Umbilical cord (tissue), 2 donors: Measurements from ENCODE around the gene OR6V1. TPM values are rescaled to one million over a fixed set of nuclear protein-coding genes. Genes with fewer than 3 reads are reported as not detected.

Source experiments
- DNase-seq: peaks from one replicate; pipeline ENCODE4 v3.0.0-alpha.2; 2015; ENCODE audit warnings: low spot score
- total RNA-seq: library from RNA; depleted of rRNA; stranded (reverse); fragments of >200 nt; gene quantifications from one replicate; pipeline ENCODE4 v1.2.3, GENCODE V29; 2014; ENCODE audit warnings: low replicate concordance; ENCODE audit not compliant: insufficient read depth

OR6V1 gene, protein sequence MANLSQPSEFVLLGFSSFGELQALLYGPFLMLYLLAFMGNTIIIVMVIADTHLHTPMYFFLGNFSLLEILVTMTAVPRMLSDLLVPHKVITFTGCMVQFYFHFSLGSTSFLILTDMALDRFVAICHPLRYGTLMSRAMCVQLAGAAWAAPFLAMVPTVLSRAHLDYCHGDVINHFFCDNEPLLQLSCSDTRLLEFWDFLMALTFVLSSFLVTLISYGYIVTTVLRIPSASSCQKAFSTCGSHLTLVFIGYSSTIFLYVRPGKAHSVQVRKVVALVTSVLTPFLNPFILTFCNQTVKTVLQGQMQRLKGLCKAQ
- 1.7 TPM for total RNA-seq

DNA sequence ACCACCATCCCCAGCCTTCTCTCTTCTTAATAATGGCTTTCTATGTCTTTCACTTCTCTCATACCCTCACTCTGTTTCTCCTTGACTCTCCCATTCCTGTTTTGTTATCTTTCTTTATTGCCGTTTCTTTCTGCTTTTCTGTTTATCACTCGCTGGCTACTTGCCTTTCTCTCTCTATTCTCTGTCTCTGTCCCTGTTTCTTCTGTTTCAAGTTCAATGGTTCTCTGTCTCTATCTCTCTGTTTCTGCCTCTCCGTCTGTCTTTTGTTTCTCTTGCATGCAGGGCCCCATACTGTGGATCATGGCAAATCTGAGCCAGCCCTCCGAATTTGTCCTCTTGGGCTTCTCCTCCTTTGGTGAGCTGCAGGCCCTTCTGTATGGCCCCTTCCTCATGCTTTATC is at the start of gene OR6V1:
Gene OR6V1, plus strand, starts transcription at position 301 of the 400 bp plus-strand sequence. Its CDS starts 0 bp downstream, at position 301.
- DNase-seq: no peak

DNA sequence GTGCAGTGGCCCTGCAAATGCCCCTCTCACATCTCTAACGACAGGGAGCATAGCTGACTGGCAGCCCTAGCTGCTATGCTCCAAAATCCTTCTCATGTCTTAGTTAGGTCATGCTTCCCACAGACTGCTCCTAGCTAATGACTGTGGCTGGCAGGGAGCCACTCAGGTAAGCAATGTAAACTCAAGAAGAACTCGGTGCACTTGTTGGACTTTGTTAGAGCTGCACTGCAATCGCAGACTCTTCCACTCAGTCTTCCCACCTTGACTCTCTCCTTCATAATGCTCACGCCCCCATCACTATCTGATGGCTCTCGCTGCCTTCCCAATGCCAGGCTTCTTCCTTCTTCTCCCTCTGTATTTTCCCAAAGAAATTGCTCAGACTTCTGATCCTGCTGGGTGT is 49.2 kb upstream of the OR6V1 start:
- no peak for DNase-seq

DNA sequence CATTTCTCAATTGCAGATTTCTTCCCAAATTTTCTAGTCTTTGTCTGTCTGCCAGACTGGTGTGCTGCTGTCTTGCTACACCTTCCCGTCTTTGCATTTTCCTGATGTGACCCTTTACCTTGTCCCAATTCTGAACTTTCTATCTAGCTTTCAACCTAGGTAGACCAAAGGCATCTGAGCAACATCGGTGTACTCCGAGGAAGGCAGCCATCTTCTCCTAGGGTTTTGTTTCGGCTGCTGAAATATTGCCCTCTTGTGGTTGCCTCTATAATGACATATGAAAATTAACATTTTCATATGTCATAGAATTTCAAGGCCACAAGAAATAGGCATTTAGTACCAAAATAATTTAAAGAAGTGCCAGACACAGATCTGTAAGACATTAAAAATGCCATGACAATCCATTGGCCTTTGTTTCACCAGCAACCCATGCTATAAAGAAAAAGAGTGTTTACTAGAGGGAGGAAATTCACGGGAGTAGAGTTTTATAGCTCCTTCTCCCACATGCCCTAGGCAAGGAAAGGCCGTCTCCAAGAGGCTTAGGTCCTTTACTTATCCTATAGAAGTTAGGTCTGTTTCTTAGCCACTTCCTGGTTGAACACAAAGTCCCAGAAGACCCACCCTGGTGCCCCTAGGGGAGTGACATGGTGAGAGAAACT is 48.6 kb upstream of the OR6V1 start:
- peak; percentile 44 for DNase-seq

DNA sequence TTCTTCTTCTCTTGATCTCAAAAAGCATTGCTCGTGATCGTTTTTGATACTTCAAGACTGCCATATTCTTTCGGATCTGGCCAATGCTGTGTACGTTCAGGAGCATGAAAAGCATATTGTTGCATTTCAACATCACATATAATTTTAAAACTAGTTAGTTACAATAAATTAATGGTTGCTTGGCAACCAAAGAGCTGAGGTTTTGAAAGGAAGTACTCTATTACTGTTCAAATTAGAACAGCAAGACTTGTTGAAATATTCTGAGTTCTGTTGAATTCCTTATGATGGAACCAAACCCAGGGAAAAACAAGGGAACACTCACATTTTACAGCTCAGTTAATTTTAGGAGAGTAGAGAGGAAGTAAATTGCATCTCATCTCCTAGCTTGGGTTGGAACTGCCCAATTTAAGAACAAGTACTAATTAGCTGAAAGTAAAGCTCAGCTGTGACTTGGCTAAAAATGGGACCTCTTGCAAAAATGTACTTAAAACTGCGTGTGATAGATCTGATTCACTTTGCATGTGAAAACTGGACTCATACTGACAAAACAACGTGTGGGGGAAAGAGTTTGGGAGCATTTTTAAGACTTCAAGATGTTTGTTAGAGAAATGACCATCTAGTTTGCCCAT is 46.4 kb upstream of the OR6V1 start:
- DNase-seq: no peak

DNA sequence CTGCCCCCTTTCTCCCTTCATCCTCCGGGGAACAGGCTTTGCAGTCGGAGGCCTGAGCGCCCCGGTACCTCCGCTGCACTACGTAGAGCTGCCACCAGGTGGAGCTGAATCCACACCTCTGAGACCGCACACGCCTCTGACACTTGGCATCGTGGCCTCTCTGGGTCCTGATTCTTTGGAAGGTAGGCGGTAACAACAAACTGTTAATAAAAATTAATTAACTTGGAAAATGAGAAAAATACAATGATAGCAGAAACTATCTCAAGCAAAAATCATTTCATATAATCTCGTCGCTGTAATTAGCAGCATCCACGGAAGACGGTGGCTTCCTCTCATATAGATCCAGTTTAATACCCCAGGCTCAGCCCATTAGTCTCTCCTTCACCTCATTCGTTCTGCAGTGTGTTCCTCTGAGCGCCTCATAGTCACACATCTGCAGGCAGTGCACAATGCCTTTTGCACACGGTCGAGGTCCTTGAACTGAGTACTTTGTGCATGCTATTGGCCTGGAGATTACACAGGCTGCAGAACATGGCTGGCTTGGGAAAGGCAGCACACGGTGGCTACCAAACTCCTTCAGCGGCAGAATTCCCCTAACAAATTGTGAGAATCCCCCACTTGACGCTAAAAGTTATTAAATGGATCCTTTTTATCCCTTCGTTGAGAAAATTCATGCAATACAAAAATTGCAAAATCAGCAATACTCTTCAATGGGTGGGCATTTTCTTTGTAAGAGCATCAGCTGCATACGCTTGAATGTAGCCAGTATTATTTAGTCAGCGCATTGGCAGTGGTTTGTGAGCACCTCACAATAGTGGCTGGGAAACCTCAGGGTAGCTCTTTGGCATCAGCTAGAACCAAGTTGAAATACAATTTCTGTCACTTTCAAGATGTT is 43.9 kb upstream of the OR6V1 start:
- peak; percentile 72 for DNase-seq

DNA sequence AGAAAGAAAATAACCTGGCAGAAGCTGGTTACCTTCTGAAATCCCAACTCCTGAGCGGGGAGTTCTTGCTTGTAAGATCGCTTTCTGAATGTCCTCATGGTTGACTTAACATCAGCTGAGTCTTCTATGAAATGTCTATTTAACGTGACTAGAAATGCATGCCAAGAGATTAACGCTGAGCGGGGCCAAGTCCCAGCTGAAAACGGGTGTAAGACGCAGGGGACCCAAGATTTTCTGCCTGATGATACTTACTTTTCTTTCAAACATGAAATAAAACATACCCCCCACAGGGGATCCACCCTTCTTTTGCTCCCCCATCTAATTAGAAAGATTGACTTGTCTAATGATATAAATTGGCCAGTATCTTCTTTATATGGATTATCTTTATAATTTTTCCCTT is 40.1 kb upstream of the OR6V1 start:
- no peak for DNase-seq

DNA sequence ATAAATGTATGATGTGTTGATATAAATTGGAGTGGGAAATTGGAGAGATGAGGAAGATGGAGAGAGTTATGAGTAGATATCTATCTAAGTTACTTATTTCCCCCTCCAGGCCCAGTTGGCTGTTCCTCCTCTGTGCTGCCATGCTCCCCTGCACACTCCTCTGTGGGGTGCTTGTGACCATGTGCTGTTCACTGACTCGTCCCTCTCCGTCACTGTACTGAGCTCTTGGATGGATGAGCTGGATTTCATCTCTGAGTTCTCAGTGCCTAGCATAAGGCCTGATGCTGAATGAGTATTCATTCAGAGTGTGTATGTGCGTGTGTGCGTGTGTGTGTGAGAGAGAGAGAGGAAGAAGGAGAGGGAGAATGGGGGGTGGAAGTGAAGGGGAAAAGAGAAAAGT is 39.7 kb upstream of the OR6V1 start:
- no peak for DNase-seq

DNA sequence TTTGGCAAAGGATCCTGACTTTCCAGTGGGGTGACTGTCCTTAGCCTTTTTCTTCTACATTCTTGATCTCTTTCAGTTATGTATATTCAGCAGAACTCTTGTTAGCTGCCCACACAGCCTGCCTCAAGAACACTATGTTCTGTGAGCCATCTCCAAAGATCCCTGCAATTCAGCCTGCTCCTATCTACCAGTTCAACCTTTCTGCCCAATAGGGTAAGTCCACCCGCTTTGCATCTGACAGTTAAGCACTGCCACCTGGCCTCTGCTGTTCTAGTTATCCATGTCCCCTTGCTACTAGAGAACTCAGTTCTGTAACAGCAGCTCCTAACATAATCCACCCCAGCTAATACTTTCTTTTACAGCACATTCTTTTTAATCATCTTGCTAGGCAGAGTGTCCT is 38.7 kb upstream of the OR6V1 start:
- DNase-seq: no peak

DNA sequence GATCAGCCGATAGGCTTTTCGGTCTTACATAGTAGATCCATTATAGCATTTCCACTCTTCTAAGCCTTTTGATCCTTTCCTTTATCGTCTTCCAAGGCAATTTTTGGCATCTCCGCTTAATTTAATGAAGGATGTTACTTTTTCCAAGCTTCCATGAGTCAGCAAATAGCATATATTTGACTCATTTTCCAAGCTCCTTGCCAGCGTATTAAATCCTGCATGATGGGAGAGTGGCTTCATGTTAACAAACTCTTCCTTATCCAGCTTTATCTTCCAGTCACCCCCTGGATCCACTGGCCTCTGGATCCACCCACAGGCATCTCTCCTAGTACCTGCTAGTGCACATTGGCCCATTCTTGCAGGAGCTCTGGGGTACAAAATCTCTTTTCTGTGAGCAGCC is 38.2 kb upstream of the OR6V1 start:
- peak; percentile 91 for DNase-seq

DNA sequence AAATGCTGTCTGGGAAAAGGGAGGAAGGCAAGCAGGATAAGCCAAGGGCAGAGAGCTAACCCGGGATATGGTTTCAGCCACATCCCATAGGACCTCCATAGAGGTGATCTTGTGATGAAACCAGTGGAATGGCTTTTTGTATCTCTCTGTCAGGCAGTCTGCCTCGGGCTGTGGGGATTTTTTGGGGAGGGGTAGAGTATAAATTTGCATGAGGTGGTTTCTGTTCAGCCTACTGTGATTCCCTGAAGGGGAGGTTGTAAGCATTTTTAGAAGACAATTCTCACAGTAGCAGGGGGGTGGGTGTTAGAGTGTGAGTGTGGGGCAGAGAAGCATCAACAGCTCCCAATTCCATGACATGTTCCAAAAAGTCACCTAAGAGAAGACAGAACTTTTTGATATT is 37.1 kb upstream of the OR6V1 start:
- no peak for DNase-seq

DNA sequence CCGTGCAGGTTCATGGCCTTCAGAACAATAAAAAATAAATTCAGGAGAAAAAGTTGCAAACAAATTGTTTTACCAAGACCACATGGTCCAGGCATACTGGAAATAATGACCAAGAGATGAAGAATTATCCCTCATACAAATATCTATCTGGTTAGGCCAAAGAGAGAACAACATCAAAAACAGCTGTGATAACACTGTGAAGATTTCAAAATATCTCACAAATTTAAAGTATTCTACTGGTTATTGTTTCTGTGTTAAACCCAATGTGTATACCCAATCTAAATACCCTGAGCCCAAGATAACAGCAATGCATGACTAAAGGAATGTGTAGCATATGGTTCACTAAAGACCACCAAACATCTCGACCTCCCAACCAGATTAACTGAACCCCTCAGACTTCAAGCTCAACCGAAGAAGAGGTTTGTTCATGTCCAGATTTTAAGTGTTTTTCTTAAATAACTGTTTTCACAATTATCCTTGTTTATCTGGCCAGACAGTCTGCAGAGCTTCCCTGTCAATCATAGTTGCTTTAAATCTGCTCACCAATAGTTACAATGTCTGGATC is 36.1 kb upstream of the OR6V1 start:
- no peak for DNase-seq

DNA sequence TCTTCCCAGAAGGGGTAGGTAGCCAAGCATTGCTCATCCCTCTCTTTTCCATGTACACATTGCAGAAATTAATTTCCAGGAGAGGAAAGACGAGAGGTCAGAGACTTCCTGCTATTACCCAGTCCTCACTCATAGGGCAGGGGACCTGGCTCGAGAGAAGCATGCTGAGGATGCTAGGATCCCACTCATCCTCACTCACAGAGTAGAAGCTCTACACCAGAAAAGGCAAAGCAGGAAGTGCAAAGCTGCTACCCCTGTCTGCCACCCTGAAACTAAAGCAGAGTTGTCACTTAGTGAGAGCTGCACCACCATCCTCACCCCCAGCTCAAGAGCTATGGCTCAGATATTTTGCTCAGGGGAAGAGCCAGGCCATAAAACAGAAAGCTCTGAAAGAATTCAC is 35.1 kb upstream of the OR6V1 start:
- no peak for DNase-seq

DNA sequence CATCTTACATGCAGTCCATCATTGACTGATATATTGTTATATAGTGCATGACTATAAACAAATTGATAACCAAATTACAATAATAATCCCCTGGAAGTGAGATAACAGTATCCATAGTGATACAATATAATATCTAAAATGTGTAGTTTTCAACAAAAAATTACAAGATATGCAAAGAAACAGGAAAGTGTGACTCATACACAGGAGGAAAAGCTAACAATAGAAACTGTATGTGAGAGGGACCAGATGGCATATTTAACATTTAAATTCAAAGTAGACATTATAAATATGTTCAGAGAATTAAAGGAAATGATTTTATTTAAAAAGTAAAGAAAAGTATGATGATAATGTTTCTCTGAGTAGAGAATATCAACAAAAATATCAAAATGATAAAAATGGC is 33.2 kb upstream of the OR6V1 start:
- no peak for DNase-seq

DNA sequence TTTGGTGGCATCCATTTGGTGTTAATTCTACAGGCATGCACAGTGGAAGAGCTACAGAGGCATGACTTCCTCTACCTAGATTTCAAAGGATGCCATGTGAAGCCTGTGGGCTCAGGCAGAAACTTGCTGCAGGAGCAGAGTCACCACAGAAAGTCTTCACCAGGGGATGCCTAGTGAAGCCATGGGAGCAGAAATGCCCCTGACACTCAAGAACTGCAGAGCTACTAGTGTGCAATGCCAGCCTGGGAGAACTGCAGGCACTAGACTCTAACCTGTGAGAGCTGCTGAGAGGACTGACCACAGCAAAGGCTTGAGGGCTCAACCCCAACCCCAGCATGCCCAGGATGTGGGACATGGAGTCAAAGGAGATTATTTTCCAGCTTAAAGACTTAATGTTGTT is 29.1 kb upstream of the OR6V1 start:
- DNase-seq: no peak

DNA sequence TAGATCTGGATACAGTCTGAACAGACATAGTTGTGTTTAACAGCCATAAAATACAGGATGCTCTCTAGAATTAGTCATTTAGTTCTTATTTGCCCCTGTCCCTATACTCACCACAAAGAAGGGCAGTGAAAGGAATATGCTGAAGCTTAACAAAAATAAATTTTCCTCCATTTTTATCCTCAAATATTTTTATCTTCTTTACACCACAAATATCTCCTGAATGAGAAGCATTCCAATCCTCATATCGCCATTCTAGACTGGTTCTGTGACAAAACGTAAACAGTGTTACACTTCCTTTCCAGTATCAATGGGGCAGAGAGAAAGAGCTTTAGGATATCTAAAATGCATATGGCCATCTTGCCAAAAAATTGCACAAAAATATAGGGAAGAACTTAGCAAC is 26.8 kb upstream of the OR6V1 start:
- DNase-seq: no peak

DNA sequence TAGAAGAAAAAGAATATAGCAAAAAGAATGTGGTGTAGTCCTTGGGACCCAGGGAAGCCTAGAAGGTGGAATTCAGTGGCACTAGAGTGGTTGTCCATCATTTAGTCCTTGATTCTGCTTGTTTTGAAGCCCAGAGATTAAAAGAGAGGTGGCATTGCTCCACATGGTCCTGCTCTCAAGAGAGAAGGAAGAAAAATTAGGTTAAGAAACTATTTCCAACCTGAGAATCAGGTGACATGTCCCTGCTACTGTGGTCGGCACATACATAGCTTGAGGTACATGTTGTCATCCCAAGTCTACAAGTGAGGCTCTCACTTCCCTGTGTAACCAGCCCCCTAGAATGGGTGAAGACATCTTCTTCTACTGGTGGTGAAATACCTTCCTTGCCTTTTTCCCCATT is 25.1 kb upstream of the OR6V1 start, which contains the start of gene OR9A2:
Gene OR9A2, minus strand, starts transcription at position 101 of the 400 bp plus-strand sequence. Its CDS starts 0 bp downstream, at position 101.
- no peak for DNase-seq

DNA sequence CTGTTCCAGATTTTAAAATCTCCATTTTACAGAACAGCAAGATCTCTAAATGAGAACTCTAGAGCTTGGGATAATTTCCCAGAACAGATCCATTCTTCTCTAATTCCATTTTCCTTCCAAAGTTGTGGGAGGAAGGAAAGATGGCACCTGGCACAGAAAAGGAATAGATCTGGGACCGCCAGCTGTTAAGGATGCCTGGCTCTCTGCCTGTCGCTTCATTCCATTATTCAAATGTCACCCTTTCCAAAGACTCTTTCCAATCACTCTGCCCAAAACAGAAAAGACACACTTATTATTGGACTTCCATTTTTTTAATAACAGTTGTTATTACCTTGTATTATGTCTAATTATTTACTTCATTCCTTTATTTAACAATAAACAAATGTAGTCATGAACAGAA is 24.5 kb upstream of the OR6V1 start:
- no peak for DNase-seq

DNA sequence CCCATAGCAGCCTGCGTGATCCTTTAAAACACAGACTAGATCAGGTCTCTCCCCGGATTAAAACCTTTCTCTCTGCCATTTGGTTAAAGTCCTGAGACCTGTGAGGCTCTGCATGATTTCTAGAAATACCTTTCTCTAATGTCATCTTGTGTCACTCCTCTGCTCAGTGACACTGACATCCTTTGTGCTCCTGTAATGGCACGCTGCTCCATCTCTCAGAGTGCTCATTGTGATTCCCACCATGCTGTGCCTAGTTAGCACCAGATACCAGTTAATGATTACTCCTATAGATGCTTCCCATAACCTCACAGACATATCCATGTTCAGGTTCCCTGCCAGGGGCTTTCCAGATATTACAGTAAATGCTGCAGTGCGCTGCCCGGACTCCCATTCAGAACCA is 13.5 kb upstream of the OR6V1 start:
- DNase-seq: no peak

DNA sequence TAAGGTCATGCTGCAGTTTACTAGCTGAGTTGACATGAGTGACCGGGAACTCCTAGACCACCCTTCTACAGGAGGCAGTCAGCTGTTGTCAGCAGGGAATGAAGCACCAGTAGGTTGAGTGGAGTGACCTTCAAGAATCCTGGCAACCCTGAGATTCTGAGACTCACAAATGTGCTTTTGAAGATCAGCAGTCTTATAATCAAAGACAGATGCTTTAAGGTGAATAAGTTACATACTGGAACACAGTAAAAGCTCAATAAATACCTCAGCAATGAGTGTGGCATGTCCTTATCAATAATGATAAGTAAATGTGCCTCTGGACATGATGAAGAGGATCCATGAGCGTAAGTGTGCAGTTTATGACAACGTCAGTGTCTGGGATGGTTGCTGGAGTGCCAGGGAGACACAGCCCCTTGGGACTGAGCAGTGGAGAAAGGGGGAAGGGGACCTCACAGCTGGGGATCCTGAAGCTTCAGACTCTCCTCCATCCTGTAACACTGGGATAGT is 11.9 kb upstream of the OR6V1 start:
- DNase-seq: no peak

DNA sequence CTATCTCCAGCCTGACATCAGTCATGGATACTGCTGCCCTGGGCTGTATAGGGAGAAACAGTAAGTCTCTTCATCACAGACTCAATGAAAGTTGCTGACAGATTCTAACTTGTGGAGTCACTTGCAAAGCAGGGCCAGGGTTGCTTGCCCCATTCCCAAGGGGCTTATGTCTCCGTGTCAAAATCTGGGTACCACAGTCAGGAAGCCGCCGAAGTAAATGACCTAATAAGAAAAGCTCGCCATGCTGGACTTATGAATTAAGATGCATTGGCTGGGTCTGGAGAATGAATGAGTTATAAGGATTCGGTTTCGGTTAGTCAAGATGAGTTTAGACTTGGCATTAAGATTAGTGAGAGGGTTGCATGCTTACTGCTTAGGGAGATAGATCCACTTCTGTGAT is 10.8 kb upstream of the OR6V1 start:
- no peak for DNase-seq

DNA sequence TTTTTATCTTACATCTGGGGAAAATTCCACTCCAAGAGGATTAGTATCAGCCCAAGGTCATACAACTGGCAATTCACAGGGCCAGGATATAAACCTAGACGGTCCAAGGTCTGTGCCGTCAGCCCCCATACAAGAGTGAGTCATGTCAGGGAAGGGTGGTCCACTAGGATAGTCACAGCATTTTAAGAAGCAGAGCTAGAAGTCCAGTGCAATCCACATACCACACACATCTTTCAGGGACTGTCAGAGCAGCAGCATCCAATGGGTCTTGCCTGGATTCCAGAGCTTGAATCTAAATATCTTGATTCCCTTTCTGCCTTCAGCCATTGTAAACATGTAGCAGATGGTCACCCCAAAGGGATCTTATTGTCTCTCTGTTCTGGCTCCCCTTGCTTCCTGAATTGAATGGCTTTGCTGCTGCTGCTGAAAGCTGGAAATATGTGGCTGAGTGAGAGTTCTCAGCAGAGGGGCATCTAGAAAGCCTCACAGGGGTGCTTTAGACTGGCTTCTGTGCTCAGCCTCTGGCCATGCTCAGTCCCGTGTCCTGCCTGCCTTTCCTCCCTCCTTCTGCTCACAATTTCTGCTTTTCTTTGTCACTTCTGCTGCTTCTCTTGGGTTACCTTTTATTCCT is 9.9 kb upstream of the OR6V1 start:
- no peak for DNase-seq
